ENCODE data around the gene ACTG1. TPM values are rescaled to one million over a fixed set of nuclear protein-coding genes. Genes with fewer than 3 reads are reported as not detected.

The ACTG1 gene
- total and polyA plus RNA-seq, 9 of the 15 experiments (the other 6 are each of a cell fraction or from before 2014, with no cell fraction given) = 224 to 1,775 (median 568) TPM

DNA sequence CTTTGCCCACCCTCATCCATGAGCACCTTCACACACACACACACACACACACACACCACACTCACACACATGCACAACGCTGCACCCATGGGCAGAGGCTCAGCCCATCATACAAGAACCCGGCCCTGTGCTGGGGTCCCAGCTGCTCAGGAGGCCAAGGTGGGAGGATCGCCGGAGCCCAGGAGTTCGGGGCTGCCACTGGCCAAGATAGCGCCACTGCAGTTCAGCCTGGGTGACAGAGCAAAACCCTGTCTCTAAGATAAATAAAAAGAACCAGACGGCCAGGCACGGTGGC is 12.2 kb upstream of the ACTG1 start (continued):
- TF ChIP-seq RREB1 (CRISPR knock-in tag; IDR thresholded peaks at IDR 0.05) = no peak
- TF ChIP-seq NEUROD1 (IDR thresholded peaks at IDR 0.05; ENCODE audit: borderline replicate concordance, low read depth, low read length, partially characterized antibody) = no peak
- TF ChIP-seq ZNF174 (CRISPR knock-in tag; IDR thresholded peaks at IDR 0.05) = no peak
- no peak for TF ChIP-seq SMARCB1 (IDR thresholded peaks at IDR 0.05; ENCODE audit: insufficient read length, low read depth)

Data from K562 (cell line).